ENCODE measurements around the gene NCAPD2. TPM values are rescaled to one million over a fixed set of nuclear protein-coding genes. Genes with fewer than 3 reads are reported as not detected.

The NCAPD2 gene
- total RNA-seq, 1 experiment from 2014 or later, result 187 TPM

- peak; percentile 65 for DNase-seq (ENCODE audit: low spot score)
These were observed 41.2 kb downstream of the NCAPD2 start for GRCh38 chr12:6534945-6535696.

- no peak for DNase-seq (ENCODE audit: low spot score)
These were observed 41.7 kb downstream of the NCAPD2 start for GRCh38 chr12:6535697-6535946.

- no peak for DNase-seq (ENCODE audit: low spot score)
These were observed 42.3 kb downstream of the NCAPD2 start for GRCh38 chr12:6535960-6536847.

DNA sequence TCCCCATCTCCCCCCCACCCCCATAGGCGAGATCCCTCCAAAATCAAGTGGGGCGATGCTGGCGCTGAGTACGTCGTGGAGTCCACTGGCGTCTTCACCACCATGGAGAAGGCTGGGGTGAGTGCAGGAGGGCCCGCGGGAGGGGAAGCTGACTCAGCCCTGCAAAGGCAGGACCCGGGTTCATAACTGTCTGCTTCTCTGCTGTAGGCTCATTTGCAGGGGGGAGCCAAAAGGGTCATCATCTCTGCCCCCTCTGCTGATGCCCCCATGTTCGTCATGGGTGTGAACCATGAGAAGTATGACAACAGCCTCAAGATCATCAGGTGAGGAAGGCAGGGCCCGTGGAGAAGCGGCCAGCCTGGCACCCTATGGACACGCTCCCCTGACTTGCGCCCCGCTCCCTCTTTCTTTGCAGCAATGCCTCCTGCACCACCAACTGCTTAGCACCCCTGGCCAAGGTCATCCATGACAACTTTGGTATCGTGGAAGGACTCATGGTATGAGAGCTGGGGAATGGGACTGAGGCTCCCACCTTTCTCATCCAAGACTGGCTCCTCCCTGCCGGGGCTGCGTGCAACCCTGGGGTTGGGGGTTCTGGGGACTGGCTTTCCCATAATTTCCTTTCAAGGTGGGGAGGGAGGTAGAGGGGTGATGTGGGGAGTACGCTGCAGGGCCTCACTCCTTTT lies 43.1 kb downstream of the NCAPD2 start:
- DNase-seq (ENCODE audit: low spot score), result no peak

- peak; percentile 81 for DNase-seq (ENCODE audit: low spot score)
These were observed 43.9 kb downstream of the NCAPD2 start for GRCh38 chr12:6537580-6538419.

GRCh38 chr12:6538420-6539313 lies 44.8 kb downstream of the NCAPD2 start:
- DNase-seq (ENCODE audit: low spot score), result peak; percentile 77

GRCh38 chr12:6539314-6539682 lies 45.4 kb downstream of the NCAPD2 start:
- DNase-seq (ENCODE audit: low spot score), result no peak

GRCh38 chr12:6539707-6540134 lies 45.8 kb downstream of the NCAPD2 start:
- DNase-seq (ENCODE audit: low spot score), result no peak

DNA sequence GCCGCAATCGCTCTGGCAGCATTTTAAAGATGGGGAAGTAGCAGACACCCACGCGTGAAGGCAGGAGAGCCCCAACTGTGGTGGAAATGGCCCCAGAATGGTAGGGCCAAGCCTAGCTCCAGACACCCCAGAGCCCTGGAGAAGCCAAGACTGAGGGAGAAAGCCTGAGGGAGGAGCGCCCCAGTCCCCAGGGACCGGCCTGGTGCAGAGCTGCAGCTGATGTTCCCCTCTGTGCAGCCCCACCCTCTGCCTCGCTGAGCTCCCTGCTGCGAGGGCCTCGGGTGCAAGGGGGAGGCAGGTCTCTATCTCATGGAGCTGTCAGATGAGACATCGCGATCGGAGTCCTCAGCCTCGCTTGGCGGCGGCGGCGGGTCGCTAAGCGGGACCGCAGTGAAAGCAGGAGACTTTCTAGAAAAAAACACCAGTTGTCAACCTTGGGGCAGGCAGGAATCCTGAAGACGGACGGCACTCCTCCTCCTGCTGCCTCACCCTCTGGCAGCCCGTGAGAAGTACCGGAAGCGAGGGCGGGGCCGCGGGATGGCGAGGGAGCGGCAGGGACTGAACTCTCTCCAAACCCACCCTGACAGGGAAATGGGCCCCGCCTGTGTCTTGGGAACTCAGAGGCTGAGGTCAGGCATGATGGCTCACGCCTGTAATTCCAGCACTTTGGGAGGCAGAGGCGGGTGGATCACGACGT lies 46.4 kb downstream of the NCAPD2 start:
- DNase-seq (ENCODE audit: low spot score), result peak; percentile 97

GRCh38 chr12:6541371-6542165 lies 47.7 kb downstream of the NCAPD2 start:
- DNase-seq (ENCODE audit: low spot score), result no peak

DNA sequence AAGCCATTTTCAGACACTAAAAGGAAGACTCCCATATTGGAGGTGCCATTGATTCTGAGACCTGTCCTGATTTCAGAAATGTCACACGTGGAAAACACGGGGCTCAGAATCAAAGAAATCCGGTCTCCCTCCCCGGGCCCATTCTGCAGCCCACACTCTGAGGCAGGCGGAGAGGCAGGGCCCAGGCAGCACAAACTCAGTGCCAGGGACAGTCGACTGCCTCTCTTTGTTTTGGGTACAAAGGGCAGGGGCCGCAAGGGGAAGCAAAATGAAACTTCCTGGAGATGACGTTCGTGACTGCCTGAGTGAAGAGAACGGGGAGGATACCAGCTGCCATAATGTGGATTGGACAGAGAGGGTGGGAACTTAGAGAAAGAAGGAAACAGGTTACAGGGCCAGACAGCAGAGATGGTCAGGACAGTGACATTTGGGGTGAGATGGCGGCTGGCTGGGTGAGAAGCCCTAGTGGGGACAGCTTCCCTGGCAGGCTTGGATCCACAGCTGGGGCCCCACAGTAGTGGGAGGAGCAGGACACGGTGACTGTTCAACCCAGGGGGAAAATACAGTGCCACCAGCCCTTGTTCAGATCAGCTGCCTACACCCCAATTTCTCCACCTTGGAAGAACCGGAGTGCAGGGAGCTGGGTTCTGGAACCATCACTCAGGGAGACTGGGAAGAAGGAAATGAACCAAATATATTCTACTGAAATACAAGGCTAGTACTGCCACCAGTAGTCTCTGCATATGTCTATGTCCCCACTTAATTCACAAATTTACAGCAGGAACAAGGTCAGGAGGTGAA lies 48.5 kb downstream of the NCAPD2 start:
- DNase-seq (ENCODE audit: low spot score), result no peak

DNA sequence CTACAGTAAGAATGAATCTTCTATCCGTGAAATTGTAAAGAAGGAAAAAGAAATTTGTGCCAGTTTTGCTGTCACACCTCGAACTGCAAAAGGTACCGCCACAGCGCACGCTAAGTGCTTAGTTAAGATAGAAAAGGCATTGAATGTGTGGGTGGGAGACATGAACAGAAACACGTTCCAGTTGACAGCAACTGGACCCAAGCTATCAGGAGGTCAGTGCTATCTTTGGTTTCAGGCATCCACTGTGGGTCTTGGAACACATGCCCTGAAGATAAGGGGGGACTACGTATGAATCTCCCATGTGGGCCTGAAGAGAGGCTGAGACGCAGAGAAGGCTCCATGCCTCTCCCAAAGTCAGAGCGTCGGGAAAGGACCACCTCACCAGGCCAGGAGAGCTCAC lies 52.1 kb downstream of the NCAPD2 start:
- no peak for DNase-seq (ENCODE audit: low spot score)

GRCh38 chr12:6547566-6547965 lies 53.7 kb downstream of the NCAPD2 start:
- DNase-seq (ENCODE audit: low spot score), result no peak

GRCh38 chr12:6547987-6548386 lies 54.1 kb downstream of the NCAPD2 start:
- no peak for DNase-seq (ENCODE audit: low spot score)

- no peak for DNase-seq (ENCODE audit: low spot score)
These were observed 54.7 kb downstream of the NCAPD2 start for GRCh38 chr12:6548556-6548955.

- DNase-seq (ENCODE audit: low spot score), result no peak
These were observed 55.2 kb downstream of the NCAPD2 start for GRCh38 chr12:6548966-6549683.

DNA sequence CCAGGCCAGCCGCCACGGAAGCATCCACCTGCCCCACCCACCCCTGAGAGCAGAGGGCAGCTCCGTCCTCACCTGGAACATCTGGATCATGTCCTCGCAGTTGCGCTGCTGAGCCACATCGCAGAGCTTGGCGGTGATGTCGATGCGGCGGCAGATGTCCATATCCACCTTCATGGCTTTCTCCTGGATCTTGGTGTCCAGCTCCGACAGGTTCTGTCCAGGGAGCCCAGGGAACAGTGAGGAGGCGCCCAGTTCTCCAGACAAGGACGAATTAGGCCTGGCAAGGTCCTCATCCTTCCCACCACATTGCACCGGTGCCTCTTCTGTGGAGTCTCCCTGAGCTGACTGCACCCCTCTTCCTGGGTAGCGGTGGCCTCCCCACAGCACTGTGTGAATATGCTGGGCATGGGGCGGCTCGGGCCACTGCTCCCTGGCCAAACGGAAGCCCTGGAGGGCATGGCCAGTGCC lies 55.8 kb downstream of the NCAPD2 start:
- DNase-seq (ENCODE audit: low spot score), result no peak
